Dermis blood vessel endothelial cell (primary cell): Measurements from ENCODE around the gene RBM47. TPM values are rescaled to one million over a fixed set of nuclear protein-coding genes. Genes with fewer than 3 reads are reported as not detected.
"Not testable (repeated sequence)": the region's sequence is repeated elsewhere in the genome, so short reads cannot be mapped to it uniquely, and the experiment has no call there.

Source experiments
- DNase-seq: peaks from one replicate; pipeline ENCODE4 v3.0.0; 2010
- total RNA-seq: library from RNA; depleted of rRNA; stranded (reverse); fragments of >200 nt; gene quantifications from 2 replicates; pipeline ENCODE4 v1.2.3, GENCODE V29; 2014

The RBM47 gene
- total RNA-seq, 1 donor from 2014 or later: 1.0 TPM

DNA sequence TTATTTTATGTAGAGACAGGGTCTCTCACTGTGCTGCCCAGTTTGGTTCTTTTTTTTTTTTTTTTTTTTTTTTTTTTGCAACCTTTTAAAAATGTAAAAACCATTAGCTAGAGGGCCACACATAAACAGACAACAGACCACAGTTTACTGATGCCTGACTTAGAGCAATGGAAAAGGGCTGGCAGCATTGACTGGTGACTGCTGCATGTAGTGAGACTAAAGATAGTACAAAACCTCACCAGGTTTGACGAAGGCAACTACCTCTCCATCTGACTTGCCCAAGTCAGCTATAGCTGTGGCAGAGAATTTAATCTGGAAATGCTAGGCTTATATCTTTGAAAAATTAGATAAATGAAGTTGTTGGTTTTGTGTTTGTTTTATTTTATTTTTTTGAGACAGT is 102.9 kb downstream of the RBM47 start:
- DNase-seq: no peak

DNA sequence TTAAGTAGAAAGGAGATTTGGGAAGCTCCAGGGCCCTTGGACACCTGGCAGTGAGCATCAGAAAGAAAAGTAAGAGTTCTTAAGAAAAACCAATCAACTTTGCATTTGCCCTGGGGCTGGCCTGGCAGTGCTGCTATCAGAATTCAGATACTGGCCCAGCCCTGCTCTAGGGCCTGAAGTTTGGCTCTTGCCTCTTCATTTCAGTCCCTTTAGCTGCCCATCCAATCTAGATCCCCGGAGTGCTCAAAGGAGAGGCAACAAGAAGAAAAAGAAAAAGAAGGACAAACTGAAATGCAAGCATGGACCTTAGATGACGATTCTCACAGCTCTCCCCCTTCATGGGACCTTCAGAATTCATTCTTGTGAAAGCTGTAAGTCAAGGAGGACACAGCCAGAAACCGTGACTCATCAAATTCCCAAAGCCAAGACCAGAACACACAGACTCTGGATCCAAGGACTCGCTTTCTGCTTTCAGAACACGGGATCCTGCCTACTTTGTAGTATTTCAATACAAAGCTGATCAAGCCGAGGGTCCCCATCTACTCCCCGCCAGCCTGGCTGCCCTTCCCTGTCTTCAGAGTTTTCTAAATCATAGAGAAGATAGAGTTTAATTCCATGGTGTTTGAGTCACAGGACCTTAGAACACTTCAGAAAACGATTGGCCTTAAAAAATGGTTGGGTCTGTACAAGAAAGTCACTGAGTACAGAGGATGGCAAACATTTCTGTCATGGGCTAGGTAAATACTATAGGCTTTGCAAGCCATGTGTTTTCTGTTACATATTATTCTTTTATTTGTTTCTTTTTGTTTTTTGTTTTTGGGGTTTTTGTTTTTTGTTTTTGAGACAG is 103.7 kb downstream of the RBM47 start:
- DNase-seq: peak; percentile 7

DNA sequence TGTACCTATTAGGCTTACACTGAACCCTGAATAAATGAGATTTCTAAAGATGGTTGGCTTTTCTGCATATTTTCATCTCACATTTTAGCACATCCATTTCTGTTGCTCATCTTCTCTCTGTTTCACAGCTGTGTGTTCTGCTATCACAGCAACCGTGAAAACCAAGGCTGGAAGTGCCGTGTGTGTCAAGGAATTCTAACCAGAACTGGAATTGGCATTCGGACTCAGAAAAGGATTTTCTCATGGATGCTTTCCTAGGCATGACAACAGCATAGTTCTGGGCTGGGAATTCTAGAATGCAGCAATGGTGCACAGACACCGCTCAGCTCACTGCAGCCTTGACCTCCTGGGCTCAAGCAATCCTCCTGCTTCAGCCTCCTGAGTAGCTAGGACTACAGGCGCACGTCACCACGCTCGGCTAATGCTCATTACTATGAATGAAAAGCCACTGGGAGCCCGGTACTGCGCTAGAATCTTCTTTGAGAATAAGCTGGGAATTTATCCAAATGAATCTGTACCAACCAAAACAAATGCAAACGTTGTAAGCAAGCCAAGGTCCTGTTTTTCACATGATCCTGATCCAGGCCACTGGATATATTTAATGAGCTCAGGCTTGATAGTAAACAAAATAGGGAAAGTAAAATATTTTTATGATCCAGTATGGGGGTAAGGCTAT is 105.2 kb downstream of the RBM47 start:
- no peak for DNase-seq

DNA sequence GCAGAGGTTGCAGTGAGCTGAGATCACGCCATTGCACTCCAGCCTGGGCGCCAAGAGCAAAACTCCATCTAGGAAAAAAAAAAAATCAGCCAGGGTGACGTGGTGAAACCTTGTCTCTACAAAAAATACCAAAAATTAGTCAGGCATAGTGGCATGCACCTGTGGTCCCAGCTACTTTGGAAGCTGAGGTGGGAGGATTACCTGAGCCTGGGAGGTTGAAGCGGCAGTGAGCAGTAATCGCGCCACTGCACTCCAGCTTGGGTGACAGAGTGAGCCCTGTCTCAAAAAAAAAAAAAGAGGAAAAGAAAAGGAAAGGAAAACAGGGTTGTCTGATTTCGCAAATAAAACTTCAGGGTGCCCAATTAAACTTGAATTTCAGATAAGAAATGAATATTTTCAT is 106.1 kb downstream of the RBM47 start:
- no peak for DNase-seq

DNA sequence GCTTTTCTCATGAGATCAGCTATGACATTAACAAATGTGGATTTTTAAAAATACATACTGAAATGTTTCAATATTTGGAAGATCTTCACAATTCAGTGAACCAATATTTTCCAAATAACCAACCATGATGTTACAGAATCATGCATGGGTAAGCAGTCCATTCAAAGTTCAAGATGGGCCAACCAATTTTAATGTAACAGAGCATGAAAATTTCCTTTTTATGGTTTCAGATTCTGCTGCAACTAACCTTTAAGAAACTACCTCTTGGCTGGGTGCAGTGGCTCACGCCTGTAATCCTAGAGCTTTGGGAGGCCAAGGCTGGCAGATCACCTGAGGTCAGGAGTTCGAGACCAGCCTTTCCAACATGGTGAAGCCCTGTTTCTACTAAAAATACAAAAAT is 107.7 kb downstream of the RBM47 start:
- DNase-seq: no peak

DNA sequence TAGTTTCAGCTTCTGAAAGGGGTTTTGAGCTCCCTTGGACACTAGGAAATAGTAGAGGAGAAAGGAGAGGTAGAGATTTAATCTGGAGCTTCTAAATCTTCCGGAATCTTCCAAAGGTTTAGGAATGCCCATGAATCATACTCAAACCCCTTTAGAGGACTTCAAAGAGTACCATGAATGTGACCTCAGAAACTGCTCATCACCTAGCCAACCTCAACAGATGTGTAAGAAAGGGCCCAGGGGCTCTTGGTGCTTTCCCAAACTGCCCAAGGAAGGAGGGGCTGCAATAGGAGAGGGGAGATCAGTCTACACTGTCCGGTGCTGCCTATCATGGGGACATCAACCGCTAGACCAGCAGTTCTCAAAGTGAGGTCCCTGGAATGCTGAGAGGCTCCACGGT is 109.1 kb downstream of the RBM47 start:
- no peak for DNase-seq

DNA sequence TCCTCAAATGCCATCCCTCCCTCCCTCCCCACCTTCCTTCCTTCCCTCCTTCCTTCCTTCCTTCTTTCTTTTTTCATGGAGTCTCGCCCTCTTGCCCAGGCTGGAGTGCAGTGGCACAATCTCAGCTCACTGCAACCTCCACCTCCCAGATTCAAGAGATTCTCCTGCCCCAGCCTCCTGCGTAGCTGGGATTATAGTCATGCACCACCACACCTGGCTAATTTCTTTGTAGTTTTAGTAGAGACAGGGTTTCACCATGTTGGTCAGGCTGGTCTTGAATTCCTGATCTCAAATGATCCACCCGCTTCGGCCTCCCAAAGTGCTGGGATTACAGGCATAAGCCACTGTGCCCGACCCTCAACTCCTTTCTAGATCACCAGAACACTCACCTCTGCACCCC is 112.6 kb downstream of the RBM47 start:
- not testable (repeated sequence) for DNase-seq

DNA sequence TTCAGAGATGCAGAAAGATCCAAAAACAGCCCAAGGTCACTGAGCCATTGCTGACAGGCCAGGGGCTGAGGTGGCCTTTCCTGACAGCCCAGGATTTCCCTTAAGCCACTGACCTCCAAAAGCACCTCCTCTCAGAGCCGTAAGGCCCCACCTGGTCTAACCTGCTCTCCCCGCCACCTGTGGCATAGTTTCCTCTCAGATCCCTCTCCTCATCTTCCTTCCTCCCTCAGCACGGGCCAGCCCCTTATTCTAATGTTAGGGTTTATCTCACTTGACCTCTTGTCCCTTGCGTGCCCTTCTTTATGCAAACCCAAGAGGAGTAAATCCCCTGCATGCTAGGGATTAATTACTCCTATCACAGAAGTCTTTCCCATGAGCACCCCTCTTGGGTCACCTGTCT is 113.0 kb downstream of the RBM47 start:
- no peak for DNase-seq

DNA sequence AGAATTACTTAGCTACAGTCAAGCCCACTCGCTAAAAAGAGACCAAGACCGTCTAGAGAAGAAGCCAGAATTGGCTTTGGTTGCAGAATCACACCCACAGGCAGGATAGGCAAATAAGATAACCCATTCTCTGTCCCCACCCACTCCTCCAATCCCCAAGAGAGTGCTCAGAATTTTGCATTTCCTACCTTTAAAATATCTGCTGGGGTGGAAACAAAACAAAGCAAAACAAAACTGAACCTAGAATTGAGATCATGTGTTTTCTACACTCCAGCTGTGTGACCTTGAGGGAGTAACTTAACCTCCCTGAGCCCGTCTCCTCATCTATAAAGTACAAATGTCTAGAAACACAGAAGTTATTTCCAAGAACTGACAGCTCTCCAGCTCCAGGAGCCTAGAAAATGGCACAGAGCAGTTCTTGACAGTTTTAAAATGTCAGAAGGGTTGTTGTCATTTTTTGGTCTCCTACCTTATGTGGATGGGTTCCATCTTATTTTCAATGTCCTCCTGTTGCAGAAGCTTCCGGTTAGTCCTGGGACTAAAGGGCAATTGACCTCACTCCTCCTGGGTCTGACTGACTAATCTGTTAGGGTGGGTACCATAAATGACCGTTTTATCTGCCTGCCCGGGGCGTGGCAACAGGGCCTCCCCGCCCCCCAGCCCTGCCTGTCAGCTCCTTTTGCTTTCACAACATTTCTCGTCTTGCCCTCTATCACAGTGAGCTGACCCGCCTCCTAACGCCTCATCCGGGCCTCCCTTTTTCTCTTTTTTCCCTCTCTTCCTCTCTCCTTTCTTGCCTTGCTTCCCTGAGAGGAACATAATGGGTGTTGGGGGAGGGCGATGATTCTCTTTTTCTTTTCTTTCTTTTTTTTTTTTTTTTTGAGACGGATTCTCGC is 114.0 kb downstream of the RBM47 start:
- no peak for DNase-seq

DNA sequence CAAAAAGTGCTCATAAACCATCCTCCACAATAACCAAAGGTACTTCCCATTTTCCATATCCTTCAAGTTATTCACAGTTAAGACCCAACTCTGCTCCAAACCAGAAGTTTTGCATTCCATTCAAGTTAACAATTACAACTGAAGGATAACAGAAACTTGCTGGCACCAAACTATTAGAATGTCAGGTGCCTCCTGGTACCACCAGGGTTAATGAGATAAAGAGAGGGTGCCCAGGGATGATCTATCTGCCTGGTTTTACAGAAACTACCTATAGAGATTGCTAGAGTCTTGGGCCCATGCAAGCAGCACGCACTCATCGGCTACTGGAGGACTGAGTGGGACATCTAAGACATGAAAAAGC is 114.6 kb downstream of the RBM47 start:
- DNase-seq: no peak

DNA sequence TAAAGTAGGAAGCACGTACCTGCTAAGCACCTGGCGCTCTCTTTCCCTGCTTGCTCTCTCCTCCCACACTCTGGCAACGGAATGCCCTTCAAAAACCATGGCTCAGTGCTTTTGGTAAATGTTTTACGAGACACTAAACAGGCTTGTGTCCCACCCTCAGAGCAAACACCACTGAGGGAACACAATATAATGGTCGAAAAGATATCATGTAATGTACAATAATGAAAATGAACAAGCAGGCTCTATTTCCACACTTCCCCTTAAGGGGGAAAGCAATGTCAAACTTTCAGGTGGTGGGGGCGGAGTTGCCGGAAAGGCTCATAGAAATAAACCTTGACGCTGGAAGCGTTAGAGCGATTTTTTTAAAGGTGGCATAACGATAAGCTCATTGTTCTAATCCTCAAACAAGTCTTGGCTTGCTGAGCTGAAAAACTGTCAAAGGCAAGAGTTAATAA is 115.1 kb downstream of the RBM47 start:
- DNase-seq: no peak

DNA sequence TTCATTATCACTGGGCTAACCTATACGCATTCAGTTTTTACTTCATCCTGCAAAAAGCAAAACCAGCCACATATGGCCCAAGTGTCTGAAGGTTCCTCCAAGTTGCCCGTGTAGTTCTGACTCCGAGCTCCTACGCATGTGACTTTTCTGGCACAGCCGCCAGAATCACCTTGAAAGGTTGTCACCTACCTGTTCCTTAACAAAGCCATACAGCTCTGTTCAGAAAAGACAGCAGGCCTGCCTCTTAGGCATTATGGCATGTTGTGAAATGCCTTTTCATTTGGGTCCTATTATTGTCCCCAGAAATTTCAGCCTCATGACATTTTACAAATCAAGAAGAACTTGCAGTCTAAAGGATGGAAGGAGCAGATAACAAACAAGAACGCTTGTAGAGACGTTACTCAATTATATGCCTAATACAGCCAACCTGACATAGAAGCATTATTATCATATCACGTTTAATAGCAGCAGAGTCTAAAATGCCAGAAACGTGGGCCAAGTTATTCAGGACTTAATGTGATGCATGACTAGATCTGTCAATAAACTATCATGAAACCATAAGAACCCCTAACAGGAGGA is 118.5 kb downstream of the RBM47 start:
- no peak for DNase-seq

DNA sequence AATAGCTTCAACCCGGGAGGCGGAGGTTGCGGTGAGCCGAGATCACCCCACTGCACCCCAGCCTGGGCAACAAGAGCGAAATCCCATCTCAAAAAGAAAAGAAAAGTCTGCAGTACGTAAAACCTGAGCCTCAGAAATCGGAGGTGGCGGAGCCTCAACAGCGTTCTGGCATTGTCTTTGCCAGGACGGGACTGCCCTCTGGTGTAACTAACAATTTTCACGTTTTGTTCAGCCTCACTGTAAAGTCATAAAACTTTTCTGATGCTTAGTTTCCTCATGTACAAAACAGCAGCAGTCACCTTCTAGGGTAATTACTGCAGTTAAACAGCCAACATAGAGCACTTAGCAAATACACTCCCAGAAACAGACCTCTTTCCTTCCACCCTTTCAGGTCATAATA is 121.7 kb downstream of the RBM47 start:
- peak; percentile 2 for DNase-seq

DNA sequence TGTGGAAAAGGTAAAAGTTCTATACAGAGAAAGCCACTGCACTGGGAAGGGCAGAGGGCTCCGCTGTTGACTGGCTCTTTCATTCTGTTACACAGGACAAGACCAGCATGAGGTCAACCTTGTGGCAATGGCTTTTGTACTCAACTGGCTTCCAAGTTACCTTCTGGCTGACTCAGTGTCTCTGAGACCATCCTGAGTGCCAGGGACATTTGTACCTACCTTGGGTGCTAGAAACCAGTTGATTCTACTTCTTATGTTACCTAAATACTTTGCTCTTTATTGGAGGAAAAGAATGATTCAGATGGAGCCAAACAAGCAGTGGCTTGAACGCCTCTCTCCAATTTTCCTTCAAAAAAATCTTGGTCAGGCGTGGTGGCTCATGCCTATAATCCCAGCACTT is 123.2 kb downstream of the RBM47 start:
- DNase-seq: no peak

DNA sequence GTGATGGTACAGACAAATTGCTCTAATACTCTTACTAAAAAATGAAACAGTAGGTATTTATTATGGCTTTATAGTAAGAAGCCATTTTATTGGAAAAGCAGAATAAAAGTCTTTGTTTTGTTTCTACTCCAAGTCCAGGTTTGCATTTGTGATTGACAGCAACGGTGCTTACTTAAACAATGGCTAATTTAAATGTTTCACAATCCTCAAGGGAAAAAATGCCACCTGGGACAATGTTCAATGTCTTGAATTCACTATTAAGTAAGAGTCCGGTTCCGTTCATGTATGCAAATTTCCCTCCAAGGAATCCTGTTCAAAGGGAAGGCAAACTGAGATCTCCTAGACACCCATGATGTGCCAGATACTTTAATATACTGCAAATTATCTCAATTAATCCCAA is 123.6 kb downstream of the RBM47 start:
- no peak for DNase-seq

DNA sequence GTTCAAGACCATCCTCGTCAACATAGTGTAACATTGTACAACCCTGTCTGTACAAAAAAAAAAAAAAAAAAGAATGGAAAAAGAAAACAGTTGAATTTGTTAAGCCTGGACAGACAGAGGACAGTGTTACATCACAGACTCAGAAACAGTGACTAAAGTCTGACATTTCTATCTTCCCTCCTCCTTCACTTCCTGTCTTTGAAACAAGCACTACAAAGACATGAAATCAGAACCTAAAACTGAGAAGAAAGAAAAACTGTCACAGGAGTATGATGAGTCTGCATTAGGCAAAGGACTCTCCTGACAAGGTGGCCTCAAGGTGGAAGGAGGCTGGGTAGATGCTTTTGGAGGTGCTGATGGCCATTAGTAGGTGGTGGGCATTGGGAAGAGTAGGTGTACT is 126.7 kb downstream of the RBM47 start:
- DNase-seq: no peak

DNA sequence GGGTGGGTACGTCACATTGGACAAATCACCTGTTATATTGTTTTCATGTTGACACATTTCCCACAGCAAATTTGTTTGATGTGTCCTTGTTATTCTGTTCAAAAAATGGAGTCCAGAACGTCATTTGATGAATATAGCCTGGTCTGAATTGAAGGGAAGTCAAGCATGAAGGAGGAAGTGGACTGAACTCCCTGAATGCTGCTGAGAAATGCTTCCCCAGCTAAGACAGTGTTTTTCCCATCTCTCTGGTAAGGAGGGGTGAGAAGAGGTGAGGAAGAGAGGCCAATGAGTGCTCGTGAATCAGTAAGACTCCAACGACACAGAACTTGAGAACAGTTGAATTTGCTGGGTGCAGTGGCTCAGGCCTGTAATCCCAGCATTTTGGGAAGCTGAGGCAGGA is 127.4 kb downstream of the RBM47 start:
- no peak for DNase-seq

DNA sequence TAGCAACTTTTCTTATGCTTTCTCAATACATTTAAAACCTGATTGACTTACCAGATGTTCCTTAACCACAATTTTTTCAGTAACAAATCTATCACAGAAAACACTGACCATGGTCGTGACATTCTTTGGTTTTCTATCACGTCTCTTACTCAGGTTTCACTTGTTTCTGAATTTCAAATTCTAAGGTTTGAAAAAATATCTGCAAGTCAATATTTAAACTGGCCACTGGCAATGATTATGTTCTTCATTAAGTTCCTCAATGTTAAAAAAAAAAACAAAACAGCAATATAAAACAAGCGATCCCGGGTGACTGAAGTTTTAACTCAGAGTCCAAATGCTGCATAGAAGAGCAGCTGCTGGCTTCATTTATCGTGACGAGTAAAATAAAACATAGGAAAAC is 128.9 kb downstream of the RBM47 start:
- no peak for DNase-seq

DNA sequence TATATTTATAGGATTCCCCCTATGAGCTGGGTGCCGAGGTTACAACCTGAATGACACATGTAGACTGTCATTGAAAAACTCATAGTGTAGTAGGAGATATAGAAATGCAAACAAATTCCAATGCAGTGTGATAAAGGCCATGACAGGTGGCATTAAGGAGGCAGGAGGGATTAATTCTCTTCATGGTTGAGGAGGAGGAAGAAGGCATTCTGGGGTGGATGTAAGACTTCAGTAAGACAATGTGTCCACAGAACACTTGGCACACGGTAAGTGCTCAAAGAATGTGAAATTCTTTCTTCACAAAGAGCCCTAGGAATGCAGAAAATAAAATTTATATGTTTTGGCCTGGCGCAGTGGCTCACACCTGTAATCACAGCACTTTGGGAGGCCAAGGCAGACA is 136.5 kb downstream of the RBM47 start:
- DNase-seq: no peak

DNA sequence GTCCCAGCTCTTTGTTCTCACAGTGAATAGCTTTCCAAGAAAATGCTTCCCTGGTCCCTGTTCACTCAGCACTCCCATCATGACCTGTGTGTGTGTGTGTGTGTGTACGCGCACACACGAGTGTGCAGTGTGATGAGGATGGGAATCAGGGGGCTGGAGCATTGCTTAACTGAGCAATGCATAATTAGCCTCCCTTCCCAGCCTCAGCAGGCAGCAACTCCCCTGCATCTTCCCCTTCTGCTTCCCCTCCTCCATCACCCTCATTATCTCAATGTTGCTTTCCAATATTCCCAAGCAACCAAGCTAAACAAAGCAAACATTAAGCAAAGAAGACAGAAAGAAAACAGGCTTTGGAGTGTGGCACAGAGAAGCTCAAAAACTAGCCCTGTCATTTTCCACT is 137.0 kb downstream of the RBM47 start:
- no peak for DNase-seq

DNA sequence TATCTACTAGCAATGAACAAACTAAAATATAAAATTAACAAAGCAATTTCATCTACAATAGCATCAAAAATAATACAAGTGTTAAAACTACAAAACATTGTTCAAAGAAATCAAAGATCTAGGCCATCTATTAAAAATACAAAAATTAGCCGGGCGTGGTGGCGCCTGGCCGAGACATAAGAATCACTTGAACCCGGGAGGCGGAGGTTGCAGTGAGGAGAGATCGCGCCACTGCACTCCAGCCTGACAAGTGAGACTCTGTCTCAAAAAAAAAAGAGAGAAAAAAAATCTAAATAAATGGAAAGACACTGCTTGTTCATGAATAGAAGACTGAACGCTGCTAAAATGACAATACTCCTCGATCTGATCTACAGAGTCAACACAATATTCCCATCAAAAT is 139.2 kb downstream of the RBM47 start:
- DNase-seq: no peak

DNA sequence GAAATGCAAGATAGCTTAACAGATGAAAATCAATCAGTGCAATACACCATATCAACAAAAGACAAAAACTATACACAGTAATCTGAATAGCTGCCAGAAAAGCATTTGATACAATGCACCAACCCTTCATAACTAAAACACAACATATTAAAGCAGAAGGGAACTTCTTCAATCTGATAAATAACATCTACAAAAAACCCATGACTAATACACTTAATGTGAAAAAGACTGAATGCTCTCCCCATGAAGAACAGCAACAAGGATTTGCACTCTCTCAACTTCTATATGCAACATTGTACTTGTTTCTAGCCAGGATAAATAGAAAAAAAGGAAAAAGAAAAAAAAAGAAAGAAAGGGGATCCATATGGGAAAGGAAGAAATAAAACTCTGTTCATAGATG is 139.7 kb downstream of the RBM47 start:
- no peak for DNase-seq

DNA sequence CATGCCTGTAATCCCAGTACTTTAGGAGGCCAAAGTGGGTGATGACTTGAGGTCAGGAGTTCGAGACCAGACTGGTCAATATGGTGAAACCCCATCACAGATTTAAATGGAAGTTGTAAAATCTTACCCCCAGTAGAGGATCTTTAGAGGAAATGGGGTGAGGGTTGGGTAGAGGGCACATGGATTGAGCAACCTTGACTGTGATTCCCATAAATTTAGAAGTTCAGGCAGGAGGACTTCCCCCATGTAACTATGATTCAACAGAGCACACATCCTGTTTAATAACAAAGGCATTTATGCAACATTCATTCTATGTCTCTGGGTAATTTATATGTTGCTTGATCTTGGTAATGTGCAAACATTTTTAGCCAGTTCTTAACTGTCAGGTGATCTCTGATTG is 143.1 kb downstream of the RBM47 start:
- DNase-seq: peak; percentile 11
